Activated effector memory CD4-positive, alpha-beta T cell treated with anti-CD3 and anti-CD28 coated beads, Interleukin-2, amount 50 U/mL, for 16 hours (primary cell): Measurements from ENCODE around the gene DNM3.

Experiments used
- DNase-seq: peaks from one replicate; pipeline ENCODE4 v3.0.0-alpha.2; 2020

The DNM3 gene

DNA sequence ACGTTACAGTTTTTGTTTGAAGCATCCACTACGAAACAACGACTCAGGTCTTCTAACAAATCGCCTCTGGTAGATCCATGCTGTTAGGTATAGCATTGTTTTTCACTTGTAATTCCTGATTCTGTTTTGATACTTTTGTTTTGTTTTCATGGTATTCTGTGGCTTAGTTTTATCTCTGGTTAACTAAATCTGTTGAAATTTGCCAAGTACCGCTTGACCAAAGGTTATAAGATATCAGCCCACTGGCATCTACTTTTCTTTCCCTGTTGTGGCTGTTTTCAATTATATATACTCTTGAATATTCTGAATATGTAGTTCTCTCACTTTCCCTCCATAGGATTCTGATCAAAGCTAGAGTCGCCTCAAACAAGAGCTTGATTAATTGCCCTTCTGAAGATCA is 304.4 kb downstream of the DNM3 start:
- no peak for DNase-seq

DNA sequence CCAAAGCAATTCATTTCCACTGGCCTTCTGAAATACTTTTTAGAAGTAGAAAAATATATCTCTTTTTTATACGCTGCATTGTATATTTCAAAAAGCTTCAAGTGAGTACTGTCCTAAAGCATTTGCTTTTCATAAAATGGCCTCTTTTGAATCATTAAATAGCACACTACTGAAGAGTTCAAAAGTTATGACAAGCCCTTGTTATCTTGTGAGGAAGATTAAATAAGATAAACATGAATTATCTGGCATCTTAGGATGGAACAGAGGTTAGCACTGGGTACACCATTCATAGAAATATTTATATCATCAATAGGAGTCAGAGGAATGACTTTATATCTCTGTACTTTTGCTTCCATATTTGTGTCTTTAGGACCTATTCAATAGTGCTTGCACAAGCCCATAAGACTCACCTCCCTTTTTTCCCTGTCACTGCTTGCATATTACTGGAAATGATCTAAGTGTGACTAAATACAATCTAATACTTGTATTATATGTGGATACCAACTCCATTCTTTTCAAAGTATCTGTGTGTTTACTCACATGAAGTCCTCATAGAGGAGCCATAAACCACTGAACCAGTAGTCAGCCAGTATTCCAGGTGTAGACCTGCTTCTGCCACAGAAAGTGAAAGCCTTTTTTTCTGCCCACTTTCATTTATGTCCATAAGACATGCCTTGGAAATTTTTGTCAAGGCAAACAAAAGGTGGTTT is 305.0 kb downstream of the DNM3 start:
- DNase-seq, result no peak

- no peak for DNase-seq
Measured at GRCh38 chr1:172147541-172147940, 306.2 kb downstream of the DNM3 start.

DNA sequence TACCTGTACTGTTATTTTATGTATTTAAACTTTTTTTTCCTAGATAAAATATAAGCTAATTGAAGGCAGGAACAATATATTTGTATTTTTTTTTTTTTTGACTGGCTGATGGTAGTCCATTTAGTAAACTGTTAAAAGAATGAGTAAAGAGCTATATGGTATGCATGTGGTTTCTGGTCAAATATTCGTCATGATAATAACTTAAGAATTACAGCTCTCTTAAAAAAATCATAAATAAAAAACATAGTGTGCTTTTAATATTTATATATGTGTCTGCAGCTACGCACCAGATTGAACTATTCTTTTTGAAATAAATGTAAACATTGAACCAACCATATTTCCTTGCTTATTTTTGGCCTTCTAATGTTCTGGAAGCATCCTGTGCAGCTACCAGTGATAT is 306.9 kb downstream of the DNM3 start:
- DNase-seq, result no peak

DNA sequence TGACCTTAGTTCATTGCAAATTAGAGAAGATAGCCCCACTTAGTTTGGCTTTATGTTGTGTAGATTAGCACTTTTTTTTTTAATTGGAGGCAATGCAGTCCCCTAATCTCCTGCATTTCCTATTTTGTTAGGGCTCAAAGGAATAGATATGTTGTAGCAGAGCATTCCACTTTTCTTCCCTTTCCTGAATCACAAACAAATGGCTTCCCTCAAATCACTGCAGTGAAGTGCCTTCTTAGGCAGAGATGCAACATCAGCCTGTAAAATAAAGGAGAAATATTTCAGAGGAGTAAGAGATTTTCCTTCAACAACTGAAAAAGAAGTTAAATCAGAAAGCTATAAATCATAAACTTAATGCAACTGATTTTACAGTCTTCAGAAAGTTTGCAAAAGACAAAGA is 307.4 kb downstream of the DNM3 start:
- no peak for DNase-seq

DNA sequence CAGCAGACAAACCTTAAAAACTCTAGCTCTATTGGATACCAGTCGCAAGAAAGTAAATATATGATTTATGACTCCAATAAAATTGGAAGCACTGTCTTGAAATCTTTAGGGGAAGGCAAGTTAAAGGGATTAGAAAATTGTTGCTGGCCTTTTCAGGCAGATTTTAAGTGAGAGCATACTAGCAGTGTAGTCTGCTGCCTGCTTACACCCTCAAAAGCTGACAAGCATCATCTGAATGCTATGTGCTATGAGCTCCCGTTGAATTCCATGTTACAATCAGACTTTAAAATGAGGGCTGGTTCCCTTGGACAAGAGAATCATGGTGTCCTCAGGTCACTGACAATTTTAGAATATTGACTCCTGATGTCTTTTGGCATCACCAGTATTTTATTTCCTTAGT is 308.0 kb downstream of the DNM3 start:
- DNase-seq, result no peak

DNA sequence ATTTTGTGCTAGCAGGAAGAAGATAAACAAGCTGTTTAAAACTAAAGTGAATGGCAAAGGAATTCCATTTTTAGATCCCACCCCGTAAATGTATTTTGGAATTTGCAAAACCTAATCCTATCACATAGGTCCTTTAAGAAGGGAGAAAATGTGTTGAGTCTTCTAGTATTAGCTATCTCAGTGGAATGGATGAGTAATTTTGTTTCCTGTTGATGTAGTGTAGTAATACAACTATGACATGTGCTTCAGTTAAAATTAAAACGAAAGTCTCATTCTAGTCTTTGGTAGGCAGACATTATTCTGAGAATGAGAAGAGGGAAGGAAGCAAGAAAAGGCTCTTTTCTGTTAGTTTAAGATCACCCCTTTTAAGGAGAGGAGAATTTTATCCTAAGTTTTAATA is 313.3 kb downstream of the DNM3 start:
- DNase-seq, result no peak

DNA sequence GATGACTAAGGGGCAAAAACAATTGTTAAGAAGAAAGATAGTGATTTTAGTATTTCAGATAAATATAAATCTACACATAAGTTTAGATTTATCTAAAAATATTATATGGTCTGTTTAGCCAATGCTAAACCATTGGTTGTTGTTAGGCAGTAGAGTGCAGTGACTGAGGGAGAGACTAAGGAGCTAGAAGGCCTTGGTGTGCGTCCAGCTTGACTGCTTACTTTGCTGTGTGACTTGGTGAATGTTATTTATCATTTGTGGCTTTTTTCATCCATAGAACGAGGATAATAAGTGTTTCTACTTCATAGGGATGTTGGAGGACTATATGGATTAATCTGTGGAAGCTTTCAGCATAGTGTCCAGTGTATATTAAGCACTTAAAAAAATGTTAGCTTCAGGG is 314.5 kb downstream of the DNM3 start:
- no peak for DNase-seq

DNA sequence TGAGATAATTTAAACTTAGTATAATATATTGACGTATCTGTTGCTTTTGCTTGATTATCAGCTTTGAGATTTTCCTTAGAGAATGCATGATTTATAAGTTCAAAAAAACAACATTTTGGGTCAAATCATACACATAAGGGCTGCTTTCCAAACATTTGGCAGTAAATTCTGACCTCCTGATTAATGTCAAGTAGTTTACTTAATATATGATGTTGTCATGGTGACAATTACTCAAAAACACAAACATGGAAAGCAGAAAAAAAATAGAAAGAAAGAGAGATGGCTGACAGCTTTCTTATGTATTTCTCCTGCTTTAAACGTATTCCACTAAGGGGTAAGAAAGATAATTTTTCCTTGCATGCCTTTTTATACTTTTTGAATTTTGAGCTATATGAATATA is 320.9 kb downstream of the DNM3 start:
- no peak for DNase-seq

GRCh38 chr1:172163498-172164215 is 322.4 kb downstream of the DNM3 start:
- no peak for DNase-seq

DNA sequence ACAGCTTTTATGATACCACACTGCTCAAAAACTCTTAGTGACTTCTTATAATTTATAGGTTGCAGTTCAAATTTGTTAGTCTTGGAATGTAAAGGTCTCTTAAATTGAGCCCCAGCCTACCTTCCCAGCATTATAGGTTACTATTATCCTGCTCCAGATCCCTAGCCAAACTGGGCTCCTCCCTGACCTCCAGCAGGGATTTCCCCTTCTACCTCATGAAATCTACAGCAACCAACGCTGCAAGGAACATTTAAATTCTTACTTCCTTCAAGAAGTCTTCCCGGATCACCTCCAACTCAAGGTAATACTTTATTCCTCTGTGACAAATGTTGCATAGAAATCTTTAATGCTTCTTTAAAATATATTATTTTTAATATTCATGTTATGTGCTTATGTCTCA is 324.1 kb downstream of the DNM3 start:
- DNase-seq, result no peak

GRCh38 chr1:172167796-172168596 is 326.7 kb downstream of the DNM3 start:
- DNase-seq, result no peak

GRCh38 chr1:172168597-172168872 is 327.2 kb downstream of the DNM3 start:
- DNase-seq, result no peak

DNA sequence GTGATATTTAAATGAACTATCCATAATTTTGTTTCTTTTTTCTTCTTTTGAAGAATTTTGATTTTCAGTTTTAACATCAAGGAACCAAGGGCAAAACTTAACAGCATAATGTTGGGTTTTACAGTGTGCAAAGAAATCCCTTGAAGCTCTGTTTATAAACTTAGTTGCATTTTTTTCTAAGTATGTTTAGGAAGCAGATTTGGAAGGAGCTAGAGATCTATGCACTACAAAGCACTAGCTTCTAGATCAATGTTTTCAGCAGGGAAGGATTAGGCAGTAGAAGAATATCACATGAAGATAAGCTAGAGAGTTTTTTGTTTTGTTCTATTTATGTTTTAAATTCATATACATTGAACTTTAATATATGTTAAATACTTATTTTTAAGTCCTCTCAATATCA is 328.5 kb downstream of the DNM3 start:
- no peak for DNase-seq

- DNase-seq, result no peak
Measured at GRCh38 chr1:172172352-172172831, 331.1 kb downstream of the DNM3 start.

DNA sequence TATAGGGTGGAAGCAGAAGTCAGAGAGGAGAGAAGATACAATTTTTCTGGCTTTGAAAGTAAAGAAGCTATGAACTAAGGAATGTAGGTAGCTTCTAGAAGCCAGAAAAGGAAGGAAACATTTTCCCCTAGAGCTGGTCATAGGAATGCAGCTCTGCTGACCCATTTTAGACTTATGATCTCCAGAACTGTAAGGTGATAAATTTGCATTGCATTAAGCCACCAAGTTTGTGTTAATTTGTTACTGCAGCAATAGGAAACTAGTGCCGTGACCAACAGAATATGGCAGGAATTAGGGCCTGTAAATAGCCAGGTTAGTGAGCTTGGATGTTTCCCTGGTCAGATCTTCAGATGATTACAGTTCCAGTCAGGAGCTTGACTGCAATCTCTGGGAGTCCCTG is 334.9 kb downstream of the DNM3 start:
- DNase-seq, result no peak

DNA sequence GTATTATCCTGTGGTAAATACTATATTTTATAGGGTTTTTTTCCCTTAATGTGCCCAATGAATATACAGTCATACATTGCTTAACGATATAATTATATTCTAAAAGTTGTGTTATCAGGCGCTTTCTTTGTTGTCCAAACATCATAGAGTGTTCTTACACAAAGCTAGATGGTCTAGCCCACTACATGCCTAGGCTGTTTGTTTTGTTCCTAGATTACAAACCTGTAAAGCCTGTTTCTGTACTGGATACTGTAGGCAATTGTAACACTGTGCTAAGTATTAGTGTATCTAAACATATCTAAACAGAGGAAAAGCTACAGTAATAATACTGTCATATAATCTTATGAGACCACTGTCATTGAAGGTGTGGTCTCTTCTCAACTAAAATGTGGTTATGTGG is 336.6 kb downstream of the DNM3 start:
- no peak for DNase-seq

- DNase-seq, result no peak
Measured at GRCh38 chr1:172178886-172179285, 337.6 kb downstream of the DNM3 start.

DNA sequence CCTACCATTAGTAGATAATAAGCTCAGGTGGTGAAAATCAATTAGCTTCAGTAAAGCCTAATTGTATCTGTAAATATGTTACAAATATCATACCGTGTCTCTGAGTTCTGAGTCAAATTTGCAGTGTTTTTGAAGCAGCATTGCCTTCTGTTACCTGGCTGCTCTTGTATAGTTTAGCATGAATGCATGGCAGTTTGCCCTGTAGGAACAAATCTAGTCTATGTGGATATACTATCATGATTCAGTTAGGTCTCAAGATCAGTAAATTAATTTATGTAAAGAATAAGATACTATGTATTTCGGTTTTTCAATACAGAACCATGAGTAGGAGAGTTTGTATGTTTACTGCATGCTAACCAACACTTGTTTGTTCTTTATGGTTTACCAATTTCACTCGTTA is 338.6 kb downstream of the DNM3 start:
- no peak for DNase-seq

GRCh38 chr1:172180501-172181285 is 339.4 kb downstream of the DNM3 start:
- peak; percentile 80 for DNase-seq

GRCh38 chr1:172184506-172185191 is 343.4 kb downstream of the DNM3 start:
- DNase-seq, result no peak

- DNase-seq, result no peak
Measured at GRCh38 chr1:172185211-172185610, 343.9 kb downstream of the DNM3 start.

DNA sequence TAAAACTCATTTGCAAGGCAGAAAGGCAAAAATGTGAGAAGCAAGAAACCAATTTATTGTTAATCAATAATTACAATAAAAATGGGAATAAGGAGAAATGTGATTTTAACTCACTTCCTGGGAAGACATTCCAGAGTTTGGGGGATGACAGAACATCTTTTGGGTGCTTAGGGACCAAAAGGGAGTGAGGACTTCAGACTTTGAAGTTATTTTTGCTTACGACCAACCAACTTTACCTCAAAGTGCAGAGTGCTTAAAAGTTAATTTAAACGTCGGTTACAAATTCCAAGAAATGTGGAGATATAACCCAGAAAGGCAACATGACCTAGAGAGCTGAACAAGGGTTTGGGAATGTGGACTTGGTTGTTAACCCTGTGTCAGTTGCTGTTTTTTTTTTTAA is 344.7 kb downstream of the DNM3 start:
- DNase-seq, result no peak
